Esophagus muscularis mucosa (tissue), 4 donors: ENCODE measurements around the gene COL25A1. TPM values are rescaled to one million over a fixed set of nuclear protein-coding genes. Genes with fewer than 3 reads are reported as not detected.

Experiments
- DNase-seq: peaks from one replicate; pipeline ENCODE4 v3.0.0-alpha.2; 2017; ENCODE audit errors: extremely low spot score
- H3K27ac ChIP-seq, 4 donors: fragments of 200-600 bp; sonication (generic); replicated peaks in 1 of 4; 1 replicate in 3 of 4; 2 replicates in 1 of 4; pipeline ENCODE4 v1.5.1; 2016 to 2019; ENCODE audit warnings: mild to moderate bottlenecking in 1 of 4
- H3K27me3 ChIP-seq, 4 donors: fragments of 200-600 bp; sonication (generic); one replicate each; pipeline versions ENCODE4 v1.5.1 to v1.6.0; 2016 to 2019
- H3K36me3 ChIP-seq, 4 donors: fragments of 200-600 bp; sonication (generic); one replicate each; pipeline ENCODE4 v1.5.1; 2016 to 2019
- H3K4me1 ChIP-seq, 4 donors: fragments of 200-600 bp; sonication (generic); one replicate each; pipeline ENCODE4 v1.5.1; 2016 to 2019
- H3K4me3 ChIP-seq, 4 donors: fragments of 200-600 bp; sonication (generic); 1 replicate in 2 of 4; 2 replicates in 2 of 4; pipeline ENCODE4 v1.5.1; 2016 to 2019; ENCODE audit warnings: mild to moderate bottlenecking in 4 of 4, moderate library complexity in 1 of 4
- H3K9me3 ChIP-seq, 4 donors: fragments of 200-600 bp; sonication (generic); 1 replicate in 3 of 4; 2 replicates in 1 of 4; pipeline ENCODE4 v1.5.1; 2016 to 2019
- EP300 ChIP-seq: sonication (generic); formaldehyde crosslinking; IDR thresholded peaks from one replicate; pipeline ENCODE4 v1.6.1; 2017; ENCODE audit warnings: antibody characterized with exemption
- POLR2A ChIP-seq: fragments of 450-650 bp; IDR thresholded peaks from one replicate; pipeline ENCODE4 v1.6.1; 2017; ENCODE audit warnings: antibody characterized with exemption, moderate library complexity, mild to moderate bottlenecking, low read depth
- POLR2AphosphoS5 ChIP-seq, 2 donors: sonication (generic); formaldehyde crosslinking; IDR thresholded peaks; one replicate each; pipeline ENCODE4 v1.6.1; 2017; ENCODE audit warnings: antibody characterized with exemption in 2 of 2
- WGBS: methylation state at CpG from one replicate; pipeline ENCODE4 v1.1.5; 2018; 5-methylcytosine and 5-hydroxymethylcytosine counted together
- intact Hi-C: fragments of 100-400 bp; cut with DNase I; formaldehyde crosslinking; loops from one replicate; pipeline ENCODE4 v1.15.1; 2023
- total RNA-seq, 4 donors: library from RNA; depleted of rRNA; stranded (reverse); fragments of >200 nt; gene quantifications; one replicate each; pipeline versions ENCODE4 v1.1.0 to v1.2.1, GENCODE V29; 2016
- TF ChIP-seq, protein P1 (sequence below), 3 experiments: fragments of 200-600 bp in 2 of 3; fragments of 450-650 bp in 1 of 3; sonication (generic) in 2 of 3; IDR thresholded peaks; one replicate each; pipeline ENCODE4 v1.5.1; 2017 to 2019; ENCODE audit warnings: antibody characterized with exemption in 3 of 3, mild to moderate bottlenecking in 2 of 3, moderate library complexity in 1 of 3

Gene COL25A1
- total RNA-seq, 4 donors from 2014 or later = 1.0 to 3.7 (median 2.0) TPM

DNA sequence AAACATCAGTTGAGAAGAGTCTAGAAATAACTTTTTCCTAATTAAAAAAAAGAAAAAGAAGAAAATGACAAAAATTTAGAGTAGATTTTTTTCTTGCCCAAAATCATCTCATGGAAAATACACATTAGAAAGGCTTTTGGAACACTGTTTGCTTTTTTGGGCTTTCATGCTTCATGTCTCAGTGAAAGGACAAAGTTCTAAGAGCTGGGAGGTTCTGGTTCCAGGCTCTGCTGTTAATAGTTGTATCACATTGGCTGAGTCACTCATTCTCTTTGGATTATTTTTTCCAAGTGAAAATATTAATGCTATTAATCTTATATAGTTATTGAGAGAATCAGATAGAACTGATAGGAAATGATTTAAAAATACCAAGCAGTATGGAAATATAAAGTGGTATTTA lies 506.7 kb downstream of the COL25A1 start:
- no peak for TF ChIP-seq EP300
- TF ChIP-seq, protein P1, sequence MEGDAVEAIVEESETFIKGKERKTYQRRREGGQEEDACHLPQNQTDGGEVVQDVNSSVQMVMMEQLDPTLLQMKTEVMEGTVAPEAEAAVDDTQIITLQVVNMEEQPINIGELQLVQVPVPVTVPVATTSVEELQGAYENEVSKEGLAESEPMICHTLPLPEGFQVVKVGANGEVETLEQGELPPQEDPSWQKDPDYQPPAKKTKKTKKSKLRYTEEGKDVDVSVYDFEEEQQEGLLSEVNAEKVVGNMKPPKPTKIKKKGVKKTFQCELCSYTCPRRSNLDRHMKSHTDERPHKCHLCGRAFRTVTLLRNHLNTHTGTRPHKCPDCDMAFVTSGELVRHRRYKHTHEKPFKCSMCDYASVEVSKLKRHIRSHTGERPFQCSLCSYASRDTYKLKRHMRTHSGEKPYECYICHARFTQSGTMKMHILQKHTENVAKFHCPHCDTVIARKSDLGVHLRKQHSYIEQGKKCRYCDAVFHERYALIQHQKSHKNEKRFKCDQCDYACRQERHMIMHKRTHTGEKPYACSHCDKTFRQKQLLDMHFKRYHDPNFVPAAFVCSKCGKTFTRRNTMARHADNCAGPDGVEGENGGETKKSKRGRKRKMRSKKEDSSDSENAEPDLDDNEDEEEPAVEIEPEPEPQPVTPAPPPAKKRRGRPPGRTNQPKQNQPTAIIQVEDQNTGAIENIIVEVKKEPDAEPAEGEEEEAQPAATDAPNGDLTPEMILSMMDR (IDR thresholded peaks at IDR 0.05) = no peak
- no peak for TF ChIP-seq POLR2A
- TF ChIP-seq POLR2AphosphoS5 (IDR thresholded peaks at IDR 0.05) = no peak
- Histone ChIP-seq H3K27me3 (no peaks in the 10 kb centered on the region), H3K4me3 (no peak overlapping the region), H3K4me1 (peaks cover 5 to 29% (median 14%) of the 10 kb centered on the region in 4 donors), H3K36me3 (no peaks in the 10 kb centered on the region), H3K27ac (peak overlapping the region in 2 of 4 donors; percentile 18 to 27), H3K9me3 (no peaks in the 10 kb centered on the region)
- no peak for DNase-seq
- intact Hi-C loops = no loop called here

GRCh38 chr4:108794136-108794535 lies 508.3 kb downstream of the COL25A1 start:
- peaks cover 5 to 29% (median 14%) of the 10 kb centered on the region in 4 donors for H3K4me1 ChIP-seq
- TF ChIP-seq, protein P1 (IDR thresholded peaks at IDR 0.05) = no peak
- TF ChIP-seq POLR2AphosphoS5 (IDR thresholded peaks at IDR 0.05) = no peak
- no peak for TF ChIP-seq EP300
- no peak for TF ChIP-seq POLR2A
- intact Hi-C loops = no loop called here
- no peak overlapping the region for H3K4me3 ChIP-seq
- H3K9me3 ChIP-seq = no peaks in the 10 kb centered on the region
- H3K36me3 ChIP-seq = no peaks in the 10 kb centered on the region
- WGBS = 63% methylated on average over 1 of the region's 1 CpG
- no peaks in the 10 kb centered on the region for H3K27me3 ChIP-seq
- H3K27ac ChIP-seq = no peak overlapping the region
- no peak for DNase-seq

DNA sequence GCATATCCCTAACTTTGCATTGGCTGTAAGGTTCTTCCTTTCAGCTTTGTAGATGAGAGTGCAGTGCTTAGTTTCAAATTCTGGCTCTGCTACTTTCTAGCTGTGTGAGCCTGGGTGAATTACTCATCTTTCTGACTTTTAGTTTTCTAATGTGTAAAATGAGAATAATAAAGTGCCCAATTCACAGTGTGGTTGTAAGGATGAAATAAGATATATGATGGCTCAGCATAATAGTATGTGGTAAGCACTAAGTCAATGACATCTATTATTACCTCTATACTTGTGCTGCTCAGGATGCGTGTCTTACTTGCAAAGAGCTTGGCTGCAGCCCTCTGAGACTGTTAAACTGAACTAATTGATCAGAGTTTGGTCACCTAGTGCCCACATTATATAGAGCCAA lies 509.0 kb downstream of the COL25A1 start:
- DNase-seq = no peak
- H3K27me3 ChIP-seq = no peaks in the 10 kb centered on the region
- peaks cover 5 to 29% (median 14%) of the 10 kb centered on the region in 4 donors for H3K4me1 ChIP-seq
- WGBS = 83% methylated on average over 1 of the region's 1 CpG
- intact Hi-C loops = no loop called here
- no peaks in the 10 kb centered on the region for H3K36me3 ChIP-seq
- no peak overlapping the region for H3K27ac ChIP-seq
- no peaks in the 10 kb centered on the region for H3K9me3 ChIP-seq
- no peak overlapping the region for H3K4me3 ChIP-seq
- TF ChIP-seq, protein P1 (IDR thresholded peaks at IDR 0.05) = no peak
- no peak for TF ChIP-seq POLR2AphosphoS5 (IDR thresholded peaks at IDR 0.05)
- TF ChIP-seq POLR2A = no peak

- Histone ChIP-seq H3K4me1 (peaks cover 0 to 4% (median 2%) of the 10 kb centered on the region in 4 donors), H3K27ac (no peak overlapping the region), H3K36me3 (no peaks in the 10 kb centered on the region), H3K4me3 (no peak overlapping the region), H3K27me3 (no peaks in the 10 kb centered on the region), H3K9me3 (no peaks in the 10 kb centered on the region)
- intact Hi-C loops = no loop called here
- 91% methylated on average over 9 of the region's 9 CpGs for WGBS
- TF ChIP-seq POLR2A = no peak
- TF ChIP-seq, protein P1 (IDR thresholded peaks at IDR 0.05) = no peak
- peak; percentile 89 for DNase-seq
Observed at GRCh38 chr4:108788731-108789130, 513.7 kb downstream of the COL25A1 start.

GRCh38 chr4:108787724-108788123 lies 514.7 kb downstream of the COL25A1 start:
- Histone ChIP-seq H3K4me1 (no peaks in the 10 kb centered on the region), H3K4me3 (no peak overlapping the region), H3K9me3 (no peaks in the 10 kb centered on the region), H3K27ac (no peak overlapping the region), H3K36me3 (no peaks in the 10 kb centered on the region), H3K27me3 (no peaks in the 10 kb centered on the region)
- TF ChIP-seq POLR2A (no peak), POLR2AphosphoS5 (IDR thresholded peaks at IDR 0.05) (no peak), EP300 (no peak)
- TF ChIP-seq, protein P1 (IDR thresholded peaks at IDR 0.05) = no peak
- 92% methylated on average over 16 of the region's 16 CpGs for WGBS
- peak; percentile 29 for DNase-seq
- intact Hi-C loops = no loop called here
